HG02571 (cell line): ENCODE results near the gene MTHFD1L.

Experiments used
- ATAC-seq: cut with Tn5 transposase; IDR thresholded peaks from one replicate; pipeline ENCODE4 v1.9.1; 2021; ENCODE audit warnings: mild to moderate bottlenecking, moderate library complexity; ENCODE audit not compliant: unreplicated experiment

Gene MTHFD1L

DNA sequence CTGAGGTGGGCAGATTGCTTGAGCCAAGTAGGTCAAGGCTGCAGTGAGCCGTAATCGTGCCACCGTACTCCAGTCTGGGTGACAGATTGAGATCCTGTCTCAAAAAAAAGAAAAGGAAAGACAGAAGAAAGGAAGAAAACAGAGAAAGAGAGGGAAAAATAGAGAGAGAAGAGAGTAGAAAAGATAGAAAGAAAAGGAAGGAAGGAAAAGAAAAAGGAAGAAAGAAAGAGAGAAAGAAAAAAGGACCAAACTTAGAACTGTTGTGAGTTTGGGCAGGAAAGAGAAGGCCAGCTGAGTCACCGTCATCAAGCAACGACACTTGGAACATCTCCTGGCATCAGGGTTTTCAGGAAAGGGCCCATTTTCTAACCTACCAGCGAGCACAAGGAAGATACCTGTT, 278.3 kb downstream of the MTHFD1L start:
- ATAC-seq, result no peak

GRCh38 chr6:151147118-151147832, 281.8 kb downstream of the MTHFD1L start:
- ATAC-seq, result no peak

DNA sequence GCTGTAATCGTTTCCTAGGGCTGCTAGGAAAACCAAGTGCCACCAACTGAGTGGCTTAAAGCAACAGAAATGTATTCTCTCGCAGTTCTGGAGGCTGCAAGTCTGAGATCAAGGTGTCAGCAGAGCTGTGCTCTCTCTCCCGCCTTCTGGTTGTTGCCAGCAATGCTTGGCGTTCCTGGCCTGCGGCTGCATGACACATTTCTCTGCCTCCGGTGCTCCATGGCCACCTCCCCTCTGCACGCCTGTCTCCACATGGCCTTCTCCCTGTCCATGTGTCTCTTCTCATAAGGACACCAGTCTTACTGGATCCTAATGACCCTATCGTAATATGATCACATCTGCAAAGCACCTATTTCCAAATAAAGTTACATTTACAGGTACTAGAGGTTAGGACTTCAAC, 282.6 kb downstream of the MTHFD1L start:
- no peak for ATAC-seq

DNA sequence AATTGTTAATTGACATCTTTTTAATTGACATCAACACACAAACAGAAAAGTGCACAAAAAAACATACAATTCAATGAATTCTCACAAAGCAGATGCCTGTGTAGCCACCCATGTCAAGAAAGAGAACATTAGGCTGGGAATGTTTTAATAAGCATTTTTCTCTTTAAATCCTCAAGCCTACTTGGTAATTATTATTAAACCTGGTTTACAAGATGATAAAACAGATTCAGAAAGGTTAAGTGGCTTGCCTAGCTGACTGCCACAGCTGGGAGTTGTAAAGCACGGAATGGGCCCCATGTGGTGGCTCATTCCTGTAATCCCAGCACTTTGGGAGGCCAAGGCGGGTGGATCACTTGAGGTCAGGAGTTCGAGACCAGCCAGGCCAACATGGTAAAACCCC, 284.3 kb downstream of the MTHFD1L start:
- ATAC-seq, result no peak
